ENCODE measurements around the gene ARHGEF3.

Gene ARHGEF3

DNA sequence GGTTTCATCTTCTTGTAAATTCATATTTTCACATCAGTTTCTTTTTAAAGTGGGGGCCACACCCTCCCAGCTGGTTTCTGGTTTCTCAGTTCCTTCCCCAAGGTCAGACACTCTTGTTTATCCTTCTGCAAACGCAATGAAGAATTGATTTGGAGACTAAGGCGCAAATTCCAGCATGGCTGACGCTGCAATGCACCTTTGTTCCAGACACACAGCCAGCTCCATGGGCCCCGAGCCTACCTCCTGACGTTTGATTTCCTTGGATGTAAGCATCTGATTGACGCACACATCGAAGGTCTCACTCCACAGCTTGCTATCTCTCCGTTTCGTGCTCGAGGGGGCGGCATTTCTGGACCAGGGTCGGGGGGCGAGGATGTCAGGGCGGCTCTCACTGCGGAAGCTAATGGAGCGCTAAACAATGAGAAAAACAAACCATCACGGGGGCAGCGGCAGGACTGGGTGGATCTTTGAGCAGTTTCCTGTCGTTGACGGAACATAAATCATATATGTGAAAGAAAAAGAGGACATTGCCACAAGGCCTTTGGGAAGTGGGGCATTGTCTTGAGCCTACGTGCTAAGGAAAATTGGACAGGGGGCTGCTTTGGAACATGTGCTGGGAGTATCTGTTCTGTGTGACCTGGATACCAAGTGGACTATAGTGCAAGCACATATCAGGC lies 46.9 kb downstream of the ARHGEF3 start:
- no peak overlapping the region for H3K4me3 ChIP-seq (ENCODE audit: extremely low read depth, insufficient read depth, low read length, poor library complexity, severe bottlenecking)

DNA sequence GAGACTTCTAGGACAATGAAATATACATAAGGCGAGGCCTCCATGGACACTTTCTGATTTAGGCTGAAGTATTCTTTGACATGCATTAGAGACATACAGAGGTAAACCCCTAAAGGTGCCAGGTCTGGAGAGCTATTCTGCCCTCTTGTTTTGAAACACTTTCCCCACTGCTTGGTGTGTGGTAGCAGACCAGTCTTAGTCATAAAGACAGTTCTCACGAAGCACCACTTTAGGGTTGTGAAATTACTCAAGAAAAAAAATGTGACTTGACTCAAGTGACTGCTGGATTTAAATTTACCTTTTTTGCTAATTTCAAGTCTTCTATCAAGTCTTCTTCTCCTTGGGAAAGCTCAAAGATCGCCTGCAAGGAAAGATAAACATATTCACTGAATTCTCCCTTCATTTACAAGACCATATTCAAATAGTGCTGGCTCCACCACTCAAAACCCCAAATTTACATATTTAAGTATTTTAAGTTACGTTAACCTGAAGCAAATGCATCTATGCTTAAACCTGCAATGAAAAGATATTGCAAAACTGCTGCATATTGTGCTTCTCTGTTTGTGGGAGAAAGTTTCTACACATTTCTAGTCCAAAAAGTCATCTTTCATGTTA lies 48.4 kb downstream of the ARHGEF3 start:
- peaks cover 61% of the 10 kb centered on the region for H3K36me3 ChIP-seq (ENCODE audit: control insufficient read depth, insufficient read depth, low read length)
- H3K4me3 ChIP-seq (ENCODE audit: extremely low read depth, insufficient read depth, low read length, poor library complexity, severe bottlenecking), result no peak overlapping the region
- no peak overlapping the region for H3K27ac ChIP-seq (ENCODE audit: low read depth, low read length, severe bottlenecking)
- H3K4me1 ChIP-seq (ENCODE audit: control insufficient read depth, insufficient read depth, low read length, poor library complexity, severe bottlenecking), result peaks cover 5% of the 10 kb centered on the region
- WGBS, 2 experiments (ENCODE audit: insufficient coverage in 2 of 2), result 48 to 77% methylated on average over 2 to 3 of the region's 4 CpGs
- H3K9me3 ChIP-seq (ENCODE audit: control insufficient read depth, low read length), result peaks cover 12% of the 10 kb centered on the region

More for the DNA sequence above, 46.9 kb downstream of the ARHGEF3 start:
- 93 to 94% methylated on average over 21 of the region's 21 CpGs for whole genome bisulfite sequencing, 2 experiments (ENCODE audit: insufficient coverage in 2 of 2)
- H3K36me3 ChIP-seq (ENCODE audit: control insufficient read depth, insufficient read depth, low read length), result peaks cover 46% of the 10 kb centered on the region
- H3K4me1 ChIP-seq (ENCODE audit: control insufficient read depth, insufficient read depth, low read length, poor library complexity, severe bottlenecking), result peaks cover 7% of the 10 kb centered on the region
- H3K9me3 ChIP-seq (ENCODE audit: control insufficient read depth, low read length), result peaks cover 3% of the 10 kb centered on the region
- no peak overlapping the region for H3K27ac ChIP-seq (ENCODE audit: low read depth, low read length, severe bottlenecking)

DNA sequence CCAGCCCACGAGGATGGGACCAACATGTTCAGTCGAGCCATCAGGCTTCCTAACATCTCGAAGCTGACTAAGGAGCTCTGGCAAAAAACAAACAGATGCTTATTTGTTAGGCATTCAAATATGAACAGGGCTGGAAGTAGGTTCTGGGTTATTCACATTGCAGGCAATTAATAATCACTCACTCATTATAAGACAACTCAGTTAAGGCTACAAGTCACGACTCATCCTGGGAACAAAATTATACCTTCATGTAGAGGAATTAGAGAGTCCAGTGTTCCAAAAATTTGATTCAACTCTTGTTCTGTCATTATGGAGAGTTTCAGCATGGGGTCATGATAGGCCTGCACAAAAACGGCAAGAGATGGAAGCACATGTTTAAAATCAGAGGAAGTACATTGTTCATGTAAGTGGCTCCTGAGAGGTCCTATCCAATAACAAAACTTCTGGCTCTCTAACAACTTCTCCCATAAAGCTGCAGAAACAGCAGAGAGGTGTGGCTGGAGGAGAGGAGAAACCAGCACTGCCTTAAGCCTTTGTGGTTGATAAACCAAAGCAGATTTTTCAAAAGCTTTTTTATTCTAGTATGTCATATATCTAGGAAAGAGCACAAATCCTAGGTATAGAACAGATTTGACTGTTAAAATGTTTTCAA lies 50.6 kb downstream of the ARHGEF3 start:
- H3K9me3 ChIP-seq (ENCODE audit: control insufficient read depth, low read length), result peaks cover 12% of the 10 kb centered on the region
- WGBS, 2 experiments (ENCODE audit: insufficient coverage in 2 of 2), result 100% methylated on average over 1 to 3 of the region's 5 CpGs
- no peak overlapping the region for H3K27ac ChIP-seq (ENCODE audit: low read depth, low read length, severe bottlenecking)
- H3K4me3 ChIP-seq (ENCODE audit: extremely low read depth, insufficient read depth, low read length, poor library complexity, severe bottlenecking), result no peak overlapping the region
- H3K36me3 ChIP-seq (ENCODE audit: control insufficient read depth, insufficient read depth, low read length), result peaks cover 81% of the 10 kb centered on the region
- H3K4me1 ChIP-seq (ENCODE audit: control insufficient read depth, insufficient read depth, low read length, poor library complexity, severe bottlenecking), result no peaks in the 10 kb centered on the region

DNA sequence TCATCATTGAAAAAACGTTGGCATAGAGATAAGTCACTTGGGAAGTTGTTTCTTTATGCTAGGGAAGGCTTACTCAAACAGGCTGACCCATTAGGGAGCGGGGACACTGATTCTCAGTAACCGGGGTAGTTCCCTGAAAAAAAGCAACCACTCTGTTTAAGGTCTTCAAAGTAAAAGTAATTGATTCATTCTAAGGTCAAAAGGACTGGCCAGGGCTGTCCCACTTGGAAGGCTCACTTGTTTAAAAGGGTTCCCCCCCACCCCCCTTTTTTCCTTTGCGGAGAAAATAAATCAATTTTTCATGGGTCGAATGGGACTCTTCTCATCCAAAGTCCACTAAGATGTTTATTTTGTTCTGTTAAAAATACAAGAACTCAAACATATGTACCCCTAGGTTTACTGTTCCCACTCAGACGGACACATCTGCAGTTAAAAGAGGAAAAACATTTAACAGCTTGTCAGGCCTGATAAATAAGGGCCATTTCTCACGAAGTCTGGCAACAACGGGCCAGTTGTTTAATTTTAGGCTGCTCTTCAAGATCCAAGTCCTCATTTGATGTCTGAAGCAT lies 53.0 kb downstream of the ARHGEF3 start:
- Histone ChIP-seq H3K4me3 (ENCODE audit: extremely low read depth, insufficient read depth, low read length, poor library complexity, severe bottlenecking) (no peak overlapping the region), H3K9me3 (ENCODE audit: control insufficient read depth, low read length) (peaks cover 12% of the 10 kb centered on the region), H3K4me1 (ENCODE audit: control insufficient read depth, insufficient read depth, low read length, poor library complexity, severe bottlenecking) (no peaks in the 10 kb centered on the region), H3K36me3 (ENCODE audit: control insufficient read depth, insufficient read depth, low read length) (peaks cover 85% of the 10 kb centered on the region), H3K27ac (ENCODE audit: low read depth, low read length, severe bottlenecking) (no peak overlapping the region)
- WGBS, 2 experiments (ENCODE audit: insufficient coverage in 2 of 2), result 80 to 88% methylated on average over 5 to 6 of the region's 8 CpGs

- Histone ChIP-seq H3K36me3 (ENCODE audit: control insufficient read depth, insufficient read depth, low read length) (peaks cover 77% of the 10 kb centered on the region), H3K9me3 (ENCODE audit: control insufficient read depth, low read length) (peaks cover 12% of the 10 kb centered on the region), H3K4me1 (ENCODE audit: control insufficient read depth, insufficient read depth, low read length, poor library complexity, severe bottlenecking) (no peaks in the 10 kb centered on the region), H3K4me3 (ENCODE audit: extremely low read depth, insufficient read depth, low read length, poor library complexity, severe bottlenecking) (no peak overlapping the region), H3K27ac (ENCODE audit: low read depth, low read length, severe bottlenecking) (no peak overlapping the region)
- 82 to 92% methylated on average over 1 to 2 of the region's 2 CpGs for WGBS, 2 experiments (ENCODE audit: insufficient coverage in 2 of 2)
Measured at GRCh38 chr3:56747150-56747549, 54.6 kb downstream of the ARHGEF3 start.

- Histone ChIP-seq H3K36me3 (ENCODE audit: control insufficient read depth, insufficient read depth, low read length) (peaks cover 60% of the 10 kb centered on the region), H3K4me1 (ENCODE audit: control insufficient read depth, insufficient read depth, low read length, poor library complexity, severe bottlenecking) (no peaks in the 10 kb centered on the region), H3K4me3 (ENCODE audit: extremely low read depth, insufficient read depth, low read length, poor library complexity, severe bottlenecking) (no peak overlapping the region), H3K9me3 (ENCODE audit: control insufficient read depth, low read length) (peaks cover under 1% of the 10 kb centered on the region), H3K27ac (ENCODE audit: low read depth, low read length, severe bottlenecking) (no peak overlapping the region)
- 89 to 90% methylated on average over 4 of the region's 5 CpGs for WGBS, 2 experiments (ENCODE audit: insufficient coverage in 2 of 2)
Measured at GRCh38 chr3:56744016-56744415, 57.7 kb downstream of the ARHGEF3 start.

DNA sequence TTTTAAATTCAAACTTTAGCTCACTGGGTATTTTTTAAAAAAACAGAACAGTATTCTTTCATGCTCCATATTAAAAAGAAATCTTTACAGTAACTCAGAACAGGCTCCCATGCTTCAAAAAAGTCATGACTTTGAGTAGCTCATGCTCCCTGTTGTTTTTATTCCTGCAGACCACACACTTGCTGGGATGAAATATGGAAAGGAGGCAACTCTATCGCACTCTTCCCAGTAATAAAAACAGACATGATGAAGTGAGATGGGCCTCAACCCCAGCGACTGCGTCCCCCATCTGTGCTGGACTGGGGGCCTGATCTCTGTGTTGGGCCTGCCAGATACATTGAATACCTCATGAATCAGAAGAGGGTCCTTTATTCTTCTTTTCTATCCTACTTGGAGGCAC lies 58.9 kb downstream of the ARHGEF3 start:
- H3K4me3 ChIP-seq (ENCODE audit: extremely low read depth, insufficient read depth, low read length, poor library complexity, severe bottlenecking), result no peak overlapping the region
- no peaks in the 10 kb centered on the region for H3K4me1 ChIP-seq (ENCODE audit: control insufficient read depth, insufficient read depth, low read length, poor library complexity, severe bottlenecking)
- H3K36me3 ChIP-seq (ENCODE audit: control insufficient read depth, insufficient read depth, low read length), result peaks cover 58% of the 10 kb centered on the region
- WGBS, 2 experiments (ENCODE audit: insufficient coverage in 2 of 2), result 71 to 100% methylated on average over 1 to 2 of the region's 3 CpGs
- H3K27ac ChIP-seq (ENCODE audit: low read depth, low read length, severe bottlenecking), result no peak overlapping the region
- H3K9me3 ChIP-seq (ENCODE audit: control insufficient read depth, low read length), result no peaks in the 10 kb centered on the region

DNA sequence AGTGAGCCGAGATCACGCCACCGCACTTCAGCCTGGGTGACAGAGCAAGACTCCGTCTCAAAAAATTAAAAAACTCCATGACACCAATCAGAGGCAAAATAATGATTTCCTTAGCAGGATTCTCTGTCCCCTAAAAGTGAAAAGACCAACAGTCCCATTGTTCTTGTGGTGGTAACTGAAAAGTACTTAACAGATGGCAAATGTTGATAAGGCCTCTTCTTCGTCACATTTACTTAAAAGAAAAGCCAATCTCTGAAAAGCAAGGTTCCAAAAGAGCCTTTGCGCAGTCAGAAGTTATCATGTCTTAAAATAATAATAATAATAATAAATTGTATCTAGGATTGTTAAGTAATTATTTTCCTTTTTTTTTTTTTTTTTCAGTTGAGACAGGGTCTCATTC lies 62.7 kb downstream of the ARHGEF3 start:
- H3K4me3 ChIP-seq (ENCODE audit: extremely low read depth, insufficient read depth, low read length, poor library complexity, severe bottlenecking), result no peak overlapping the region
- no peak overlapping the region for H3K27ac ChIP-seq (ENCODE audit: low read depth, low read length, severe bottlenecking)
- 100% methylated on average over 4 of the region's 6 CpGs; no CpG with 5 or more reads in 1 of the 2 experiments for WGBS, 2 experiments (ENCODE audit: insufficient coverage in 2 of 2)
- H3K36me3 ChIP-seq (ENCODE audit: control insufficient read depth, insufficient read depth, low read length), result peaks cover 34% of the 10 kb centered on the region
- H3K9me3 ChIP-seq (ENCODE audit: control insufficient read depth, low read length), result no peaks in the 10 kb centered on the region
- H3K4me1 ChIP-seq (ENCODE audit: control insufficient read depth, insufficient read depth, low read length, poor library complexity, severe bottlenecking), result no peaks in the 10 kb centered on the region

DNA sequence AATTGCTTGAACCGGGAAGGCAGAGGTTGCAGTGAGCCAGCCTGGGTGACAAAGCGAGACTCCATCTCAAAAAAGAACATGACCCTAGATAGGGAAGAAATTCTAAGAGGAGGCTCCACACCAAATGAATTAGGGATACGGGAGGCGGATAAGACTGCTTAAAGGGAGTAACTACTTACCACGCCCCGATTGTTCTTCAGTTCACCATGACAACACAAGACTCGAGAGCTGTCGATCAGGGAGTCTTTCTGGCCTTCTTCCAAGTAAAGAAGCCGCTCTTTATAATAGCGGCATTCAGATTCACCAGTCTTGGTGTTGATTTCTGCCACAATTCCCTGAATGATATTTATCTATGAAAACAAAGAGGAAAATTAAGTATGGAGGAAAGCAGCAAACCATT lies 64.7 kb downstream of the ARHGEF3 start:
- WGBS, 2 experiments (ENCODE audit: insufficient coverage in 2 of 2), result 93% methylated on average over 7 to 8 of the region's 10 CpGs
- Histone ChIP-seq H3K36me3 (ENCODE audit: control insufficient read depth, insufficient read depth, low read length) (peaks cover 32% of the 10 kb centered on the region), H3K27ac (ENCODE audit: low read depth, low read length, severe bottlenecking) (no peak overlapping the region), H3K4me3 (ENCODE audit: extremely low read depth, insufficient read depth, low read length, poor library complexity, severe bottlenecking) (no peak overlapping the region), H3K4me1 (ENCODE audit: control insufficient read depth, insufficient read depth, low read length, poor library complexity, severe bottlenecking) (no peaks in the 10 kb centered on the region), H3K9me3 (ENCODE audit: control insufficient read depth, low read length) (no peaks in the 10 kb centered on the region)

DNA sequence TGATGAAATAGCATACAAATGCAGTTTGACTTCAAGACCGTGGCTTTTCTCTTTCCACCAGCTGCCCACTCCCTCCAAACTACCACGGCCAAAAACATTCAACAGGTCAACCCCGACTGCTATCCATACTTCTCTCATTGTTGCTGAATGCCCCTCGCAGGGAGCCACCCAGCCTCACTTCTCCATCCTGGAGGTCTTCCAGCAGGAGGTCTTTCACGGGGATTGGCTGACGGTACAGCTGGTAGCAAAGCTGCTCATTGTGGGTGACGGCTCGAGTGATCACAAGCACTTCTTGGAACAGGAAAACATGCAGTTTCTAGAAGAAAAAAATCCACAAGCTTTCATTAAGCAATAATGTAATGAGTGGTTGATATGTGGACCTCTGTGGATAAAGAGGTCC lies 69.6 kb downstream of the ARHGEF3 start:
- Histone ChIP-seq H3K27ac (ENCODE audit: low read depth, low read length, severe bottlenecking) (no peak overlapping the region), H3K36me3 (ENCODE audit: control insufficient read depth, insufficient read depth, low read length) (peaks cover 64% of the 10 kb centered on the region), H3K4me1 (ENCODE audit: control insufficient read depth, insufficient read depth, low read length, poor library complexity, severe bottlenecking) (no peaks in the 10 kb centered on the region), H3K4me3 (ENCODE audit: extremely low read depth, insufficient read depth, low read length, poor library complexity, severe bottlenecking) (no peak overlapping the region), H3K9me3 (ENCODE audit: control insufficient read depth, low read length) (no peaks in the 10 kb centered on the region)
- 88 to 93% methylated on average over 5 to 6 of the region's 8 CpGs for WGBS, 2 experiments (ENCODE audit: insufficient coverage in 2 of 2)

Data from mesodermal cell (in vitro differentiated cells).